Endodermal cell (in vitro differentiated cells): ENCODE measurements around the gene IZUMO4. TPM values are rescaled to one million over a fixed set of nuclear protein-coding genes. Genes with fewer than 3 reads are reported as not detected.

Experiments
- DNase-seq: peaks from one replicate; pipeline ENCODE4 v3.0.0-alpha.2; 2017
- H3K27ac ChIP-seq: 2 replicates; pipeline ENCODE4 v1.5.1; 2013; ENCODE audit warnings: mild to moderate bottlenecking, low read depth, low read length, moderate library complexity
- H3K27me3 ChIP-seq: 2 replicates; pipeline ENCODE4 v1.6.1; 2013; ENCODE audit warnings: mild to moderate bottlenecking, low read length, moderate library complexity; ENCODE audit not compliant: insufficient read depth, control insufficient read depth, poor library complexity, severe bottlenecking
- H3K36me3 ChIP-seq: 2 replicates; pipeline ENCODE4 v1.7.0; 2013; ENCODE audit warnings: mild to moderate bottlenecking, low read length, moderate library complexity; ENCODE audit not compliant: control insufficient read depth, insufficient read depth
- H3K4me1 ChIP-seq: one replicate; pipeline ENCODE4 v1.7.0; 2013; ENCODE audit warnings: low read length; ENCODE audit not compliant: control insufficient read depth, insufficient read depth
- H3K4me3 ChIP-seq: 2 replicates; pipeline ENCODE4 v1.5.1; 2013; ENCODE audit warnings: mild to moderate bottlenecking, low read length, moderate library complexity
- H3K9ac ChIP-seq: 2 replicates; pipeline ENCODE4 v1.6.1; 2013; ENCODE audit warnings: mild to moderate bottlenecking, low read length, moderate library complexity; ENCODE audit not compliant: poor library complexity, severe bottlenecking; ENCODE audit errors: extremely low read depth
- H3K9me3 ChIP-seq: 2 replicates; pipeline ENCODE4 v1.6.1; 2013; ENCODE audit warnings: mild to moderate bottlenecking, low read length, moderate library complexity; ENCODE audit not compliant: control insufficient read depth
- H3K27ac Mint-ChIP-seq: 2 replicates; pipeline ENCODE4 v1.8.0; 2020; ENCODE audit warnings: mixed read lengths
- H3K27me3 Mint-ChIP-seq: 2 replicates; pipeline ENCODE4 v1.8.0; 2021; ENCODE audit warnings: mild to moderate bottlenecking, mixed read lengths; ENCODE audit not compliant: insufficient read depth
- H3K36me3 Mint-ChIP-seq: 2 replicates; pipeline ENCODE4 v1.8.0; 2020; ENCODE audit warnings: low read depth, mixed read lengths
- H3K4me1 Mint-ChIP-seq: 2 replicates; pipeline ENCODE4 v1.8.0; 2020; ENCODE audit warnings: mixed read lengths
- H3K4me3 Mint-ChIP-seq: 2 replicates; pipeline ENCODE4 v1.8.0; 2020; ENCODE audit warnings: mild to moderate bottlenecking, moderate library complexity, mixed read lengths
- H3K9me3 Mint-ChIP-seq: 2 replicates; pipeline ENCODE4 v1.8.0; 2020; ENCODE audit warnings: mild to moderate bottlenecking, mixed read lengths
- CTCF ChIP-seq: fragments of 200-600 bp; sonication (generic); conservative IDR thresholded peaks from 2 replicates; pipeline ENCODE4 v1.5.0; 2021; ENCODE audit warnings: antibody characterized with exemption, mild to moderate bottlenecking
- WGBS, 2 experiments: methylation state at CpG; one replicate each; pipeline versions ENCODE4 v1.1.5 to v1.1.7; 2013; ENCODE audit warnings: missing lambda C conversion rate in 2 of 2, mixed read lengths in 1 of 2; ENCODE audit not compliant: insufficient coverage in 1 of 2, insufficient read length in 1 of 2; 5-methylcytosine and 5-hydroxymethylcytosine counted together
- total RNA-seq, 2 donors: library from RNA; stranded (reverse); fragmentation: NEBNext Ultra II Directional in 1 of 2; extraction: Animal tissue kit (Norgen Biotek cat#: 25700) in 1 of 2; gene quantifications; 2 replicates in 1 of 2; 3 replicates in 1 of 2; pipeline ENCODE4 v1.2.1, GENCODE V29; 2021

IZUMO4 gene
- total RNA-seq, 2 donors from 2014 or later = 4.3 to 5.4 TPM

- H3K36me3 ChIP-seq = peaks cover 81% of the 10 kb centered on the region
- peaks cover 78% of the 10 kb centered on the region for H3K36me3 Mint-ChIP-seq
- TF ChIP-seq CTCF = no peak
Observed at GRCh38 chr19:2122982-2123381, 26.3 kb downstream of the IZUMO4 start.

GRCh38 chr19:2123682-2124387 lies 27.1 kb downstream of the IZUMO4 start:
- no peaks in the 10 kb centered on the region for H3K4me1 ChIP-seq
- no peaks in the 10 kb centered on the region for H3K9me3 Mint-ChIP-seq
- H3K27me3 Mint-ChIP-seq = no peaks in the 10 kb centered on the region
- H3K27ac Mint-ChIP-seq = no peak overlapping the region
- no peak overlapping the region for H3K4me3 Mint-ChIP-seq
- no peak for TF ChIP-seq CTCF
- H3K9ac ChIP-seq = no peak overlapping the region
- peaks cover 73% of the 10 kb centered on the region for H3K36me3 ChIP-seq
- H3K9me3 ChIP-seq = no peaks in the 10 kb centered on the region
- H3K36me3 Mint-ChIP-seq = peaks cover 72% of the 10 kb centered on the region
- no peaks in the 10 kb centered on the region for H3K27me3 ChIP-seq
- no peak overlapping the region for H3K27ac ChIP-seq
- 93 to 97% methylated on average over 17 to 25 of the region's 25 CpGs for WGBS, 2 experiments
- no peak overlapping the region for H3K4me3 ChIP-seq
- no peaks in the 10 kb centered on the region for H3K4me1 Mint-ChIP-seq
- peak; percentile 87 for DNase-seq

More at GRCh38 chr19:2122982-2123381, 26.3 kb downstream of the IZUMO4 start:
- no peaks in the 10 kb centered on the region for H3K9me3 Mint-ChIP-seq
- Histone ChIP-seq H3K27ac (no peak overlapping the region), H3K9ac (no peak overlapping the region), H3K9me3 (no peaks in the 10 kb centered on the region), H3K4me3 (no peak overlapping the region), H3K4me1 (no peaks in the 10 kb centered on the region), H3K27me3 (no peaks in the 10 kb centered on the region)
- no peaks in the 10 kb centered on the region for H3K4me1 Mint-ChIP-seq
- 92 to 97% methylated on average over 10 of the region's 10 CpGs for WGBS, 2 experiments
- no peaks in the 10 kb centered on the region for H3K27me3 Mint-ChIP-seq
- no peak for DNase-seq
- H3K4me3 Mint-ChIP-seq = no peak overlapping the region
- H3K27ac Mint-ChIP-seq = no peak overlapping the region

- no peaks in the 10 kb centered on the region for H3K27me3 Mint-ChIP-seq
- no peak for DNase-seq
- Histone ChIP-seq H3K27ac (no peak overlapping the region), H3K36me3 (peaks cover 69% of the 10 kb centered on the region), H3K27me3 (no peaks in the 10 kb centered on the region), H3K4me3 (no peak overlapping the region), H3K4me1 (no peaks in the 10 kb centered on the region), H3K9ac (no peak overlapping the region), H3K9me3 (no peaks in the 10 kb centered on the region)
- H3K36me3 Mint-ChIP-seq = peaks cover 64% of the 10 kb centered on the region
- no peaks in the 10 kb centered on the region for H3K9me3 Mint-ChIP-seq
- H3K27ac Mint-ChIP-seq = no peak overlapping the region
- H3K4me3 Mint-ChIP-seq = no peak overlapping the region
- WGBS, 2 experiments = 96 to 98% methylated on average over 19 to 24 of the region's 24 CpGs
- no peaks in the 10 kb centered on the region for H3K4me1 Mint-ChIP-seq
- no peak for TF ChIP-seq CTCF
Observed at GRCh38 chr19:2126879-2127518, 30.3 kb downstream of the IZUMO4 start.
